Raji (cell line): ENCODE measurements around the gene PRR13.

Experiments
- POLR2A ChIP-seq: IDR thresholded peaks from 2 replicates; pipeline ENCODE4 v1.6.1; 2011; ENCODE audit warnings: low read depth, low read length, control low read depth; ENCODE audit not compliant: insufficient read depth

The PRR13 gene

GRCh38 chr12:53465679-53466078, 24.1 kb downstream of the PRR13 start:
- TF ChIP-seq POLR2A: no peak

GRCh38 chr12:53466640-53467039, 25.1 kb downstream of the PRR13 start:
- TF ChIP-seq POLR2A: no peak

GRCh38 chr12:53467082-53467481, 25.5 kb downstream of the PRR13 start:
- TF ChIP-seq POLR2A: no peak

GRCh38 chr12:53467880-53468279, 26.3 kb downstream of the PRR13 start:
- TF ChIP-seq POLR2A: no peak

- no peak for TF ChIP-seq POLR2A
Measured at GRCh38 chr12:53468282-53468681, 26.7 kb downstream of the PRR13 start.

GRCh38 chr12:53472056-53472582, 30.6 kb downstream of the PRR13 start:
- no peak for TF ChIP-seq POLR2A

GRCh38 chr12:53474077-53474476, 32.5 kb downstream of the PRR13 start:
- no peak for TF ChIP-seq POLR2A

GRCh38 chr12:53474819-53475218, 33.3 kb downstream of the PRR13 start:
- no peak for TF ChIP-seq POLR2A

- TF ChIP-seq POLR2A: no peak
Measured at GRCh38 chr12:53476769-53477209, 35.3 kb downstream of the PRR13 start.

- no peak for TF ChIP-seq POLR2A
Measured at GRCh38 chr12:53478865-53479264, 37.3 kb downstream of the PRR13 start.

GRCh38 chr12:53479331-53479730, 37.8 kb downstream of the PRR13 start:
- TF ChIP-seq POLR2A: no peak

GRCh38 chr12:53480491-53481442, 39.2 kb downstream of the PRR13 start:
- no peak for TF ChIP-seq POLR2A

GRCh38 chr12:53481939-53482586, 40.5 kb downstream of the PRR13 start:
- no peak for TF ChIP-seq POLR2A

GRCh38 chr12:53482626-53483168, 41.2 kb downstream of the PRR13 start:
- TF ChIP-seq POLR2A: no peak

- no peak for TF ChIP-seq POLR2A
Measured at GRCh38 chr12:53483225-53483978, 41.9 kb downstream of the PRR13 start.

- TF ChIP-seq POLR2A: no peak
Measured at GRCh38 chr12:53483979-53484377, 42.4 kb downstream of the PRR13 start.
